Measurements from ENCODE around the gene FAM98B. TPM values are rescaled to one million over a fixed set of nuclear protein-coding genes. Genes with fewer than 3 reads are reported as not detected.
A peak's percentile ranks its signal among the peaks of the same experiment; 100 is the strongest.

FAM98B gene
- total and polyA plus RNA-seq, 10 of the 15 experiments (the other 5 are each of a cell fraction or from before 2014, with no cell fraction given) = 1.3 to 36.7 (median 10.9) TPM

DNA sequence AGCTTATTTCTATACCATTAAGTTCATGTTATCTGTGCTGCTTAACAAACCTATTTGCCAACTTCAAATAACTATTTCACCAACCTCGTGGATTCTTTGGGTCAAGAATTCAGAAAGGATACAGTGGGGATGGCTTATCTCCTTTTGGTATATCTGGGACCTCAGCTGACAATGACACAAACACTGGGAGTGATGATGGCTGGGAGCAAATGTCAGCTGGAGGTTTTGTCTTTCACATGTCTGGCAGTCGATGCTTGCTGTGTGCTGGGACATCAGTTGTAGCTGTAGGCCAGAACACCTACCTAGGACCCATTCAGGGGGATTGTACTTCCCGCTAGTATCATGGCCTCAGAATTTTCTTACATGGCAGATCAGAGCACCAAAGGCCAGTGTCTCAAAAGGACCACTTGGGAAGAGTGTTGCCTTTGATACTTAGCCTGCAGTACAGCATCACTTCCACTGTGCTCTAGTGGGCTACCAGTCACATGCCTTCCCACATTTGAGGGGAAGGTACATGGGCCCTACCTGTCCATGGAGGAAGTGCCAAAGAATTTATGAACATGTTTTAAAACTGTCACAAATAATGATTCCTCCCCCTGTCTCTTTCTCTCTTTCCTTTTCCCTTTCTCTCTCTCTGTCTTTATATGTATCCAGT, 23.7 kb upstream of the FAM98B start:
- Histone ChIP-seq H2AFZ (ENCODE audit: control insufficient read depth, low read depth, low read length) (no peak overlapping the region), H3K36me3 (ENCODE audit: control insufficient read depth in 2 of 2, insufficient read depth in 2 of 2, low read length in 1 of 2) (no peaks in the 10 kb centered on the region), H3K79me2 (ENCODE audit: control insufficient read depth, insufficient read depth, low read length) (no peaks in the 10 kb centered on the region), H3K27ac (ENCODE audit: control insufficient read depth, insufficient read depth) (no peak overlapping the region), H3K9ac (ENCODE audit: control insufficient read depth, insufficient read depth, low read length) (no peak overlapping the region), H3K9me3 (replicated peaks; ENCODE audit: control insufficient read depth, insufficient read depth, low read length) (no peaks in the 10 kb centered on the region; the same call in 2 of the 3 replicates), H3K4me2 (ENCODE audit: control insufficient read depth, insufficient read depth) (no peak overlapping the region), H4K20me1 (ENCODE audit: control insufficient read depth, insufficient read depth) (no peaks in the 10 kb centered on the region), H3K27me3 (replicated peaks in 1 of 2; ENCODE audit: control insufficient read depth in 2 of 2, insufficient read depth in 2 of 2, low read length in 1 of 2) (no peaks in the 10 kb centered on the region), H3K4me1 (ENCODE audit: control insufficient read depth, insufficient read depth, low read length) (no peaks in the 10 kb centered on the region), H3K4me3 (no peak overlapping the region)
- ChIA-PET POLR2A (no interaction called here), CTCF (interaction anchor here (1.1 to 3.6 kb wide), 2 partner anchors 10 to 269 kb away, joined by 9 to 20 read pairs; no protein-coding TSS in a partner anchor), SMC1A (ENCODE audit: uncharacterized antibody, unreplicated experiment) (interaction anchor here (0.7 kb wide), 2 partner anchors 218 to 270 kb away, joined by 3 read pairs; no protein-coding TSS in a partner anchor), RAD21 (ENCODE audit: unreplicated experiment) (interaction anchor here (0.6 to 2.9 kb wide), 2 partner anchors 10 to 256 kb away, joined by 3 to 17 read pairs; no protein-coding TSS in a partner anchor)
- no peak for TF ChIP-seq ETV6 (conservative IDR thresholded peaks at IDR 0.05 in 1 of 2, IDR thresholded peaks at IDR 0.05 in 1 of 2; ENCODE audit: borderline replicate concordance in 1 of 2, low read depth in 1 of 2)
- no peak for TF ChIP-seq ZBED1 (IDR thresholded peaks at IDR 0.05; ENCODE audit: borderline replicate concordance)
- no peak for TF ChIP-seq RAD21 (IDR thresholded peaks at IDR 0.05; ENCODE audit: insufficient read depth, low read depth, low read length)
- TF ChIP-seq SRF (IDR thresholded peaks at IDR 0.05; ENCODE audit: low read depth in 2 of 2, low read length in 2 of 2) = no peak
- no peak for TF ChIP-seq ZNF687 (IDR thresholded peaks at IDR 0.05)
- TF ChIP-seq, protein P1, sequence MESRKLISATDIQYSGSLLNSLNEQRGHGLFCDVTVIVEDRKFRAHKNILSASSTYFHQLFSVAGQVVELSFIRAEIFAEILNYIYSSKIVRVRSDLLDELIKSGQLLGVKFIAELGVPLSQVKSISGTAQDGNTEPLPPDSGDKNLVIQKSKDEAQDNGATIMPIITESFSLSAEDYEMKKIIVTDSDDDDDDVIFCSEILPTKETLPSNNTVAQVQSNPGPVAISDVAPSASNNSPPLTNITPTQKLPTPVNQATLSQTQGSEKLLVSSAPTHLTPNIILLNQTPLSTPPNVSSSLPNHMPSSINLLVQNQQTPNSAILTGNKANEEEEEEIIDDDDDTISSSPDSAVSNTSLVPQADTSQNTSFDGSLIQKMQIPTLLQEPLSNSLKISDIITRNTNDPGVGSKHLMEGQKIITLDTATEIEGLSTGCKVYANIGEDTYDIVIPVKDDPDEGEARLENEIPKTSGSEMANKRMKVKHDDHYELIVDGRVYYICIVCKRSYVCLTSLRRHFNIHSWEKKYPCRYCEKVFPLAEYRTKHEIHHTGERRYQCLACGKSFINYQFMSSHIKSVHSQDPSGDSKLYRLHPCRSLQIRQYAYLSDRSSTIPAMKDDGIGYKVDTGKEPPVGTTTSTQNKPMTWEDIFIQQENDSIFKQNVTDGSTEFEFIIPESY (IDR thresholded peaks at IDR 0.05) = no peak
- no peak for TF ChIP-seq TCF7 (IDR thresholded peaks at IDR 0.05; ENCODE audit: borderline replicate concordance)
- no peak for TF ChIP-seq IRF5 (IDR thresholded peaks at IDR 0.05; ENCODE audit: borderline replicate concordance)
- TF ChIP-seq PBX3 (IDR thresholded peaks at IDR 0.05; ENCODE audit: insufficient replicate concordance, low read depth, low read length) = no peak
- TF ChIP-seq KLF5 (IDR thresholded peaks at IDR 0.05; ENCODE audit: partially characterized antibody) = no peak
- no peak for TF ChIP-seq GABPA (IDR thresholded peaks at IDR 0.05; ENCODE audit: low read depth)
- TF ChIP-seq ATF2 (IDR thresholded peaks at IDR 0.05; ENCODE audit: low read length) = no peak
- ATAC-seq (0 out of 3 replicates have a peak, but pooled peaks have one; percentile 29), DNase-seq (ENCODE audit: low read depth, low spot score) (no peak), FAIRE-seq (no peak)
- WGBS (ENCODE audit: insufficient coverage, insufficient replicate concordance, low lambda C conversion rate, missing lambda C conversion rate) = 28% methylated on average over 3 of the region's 3 CpGs
- no TSS peak for BruUV-seq (replicated peaks)
- in situ Hi-C loops (cut with MboI) = no loop called here
- intact Hi-C loops (cut with micrococcal nuclease; ENCODE audit: unreplicated experiment) = no loop called here

All from GM12878 (cell line).